ENCODE data around the gene SLC38A5. TPM values are rescaled to one million over a fixed set of nuclear protein-coding genes. Genes with fewer than 3 reads are reported as not detected.
A peak's percentile ranks its signal among the peaks of the same experiment; 100 is the strongest.
"Not testable (repeated sequence)": the region's sequence is repeated elsewhere in the genome, so short reads cannot be mapped to it uniquely, and the experiment has no call there.

The SLC38A5 gene
- 205 and 206 TPM in 2 replicates for total RNA-seq

DNA sequence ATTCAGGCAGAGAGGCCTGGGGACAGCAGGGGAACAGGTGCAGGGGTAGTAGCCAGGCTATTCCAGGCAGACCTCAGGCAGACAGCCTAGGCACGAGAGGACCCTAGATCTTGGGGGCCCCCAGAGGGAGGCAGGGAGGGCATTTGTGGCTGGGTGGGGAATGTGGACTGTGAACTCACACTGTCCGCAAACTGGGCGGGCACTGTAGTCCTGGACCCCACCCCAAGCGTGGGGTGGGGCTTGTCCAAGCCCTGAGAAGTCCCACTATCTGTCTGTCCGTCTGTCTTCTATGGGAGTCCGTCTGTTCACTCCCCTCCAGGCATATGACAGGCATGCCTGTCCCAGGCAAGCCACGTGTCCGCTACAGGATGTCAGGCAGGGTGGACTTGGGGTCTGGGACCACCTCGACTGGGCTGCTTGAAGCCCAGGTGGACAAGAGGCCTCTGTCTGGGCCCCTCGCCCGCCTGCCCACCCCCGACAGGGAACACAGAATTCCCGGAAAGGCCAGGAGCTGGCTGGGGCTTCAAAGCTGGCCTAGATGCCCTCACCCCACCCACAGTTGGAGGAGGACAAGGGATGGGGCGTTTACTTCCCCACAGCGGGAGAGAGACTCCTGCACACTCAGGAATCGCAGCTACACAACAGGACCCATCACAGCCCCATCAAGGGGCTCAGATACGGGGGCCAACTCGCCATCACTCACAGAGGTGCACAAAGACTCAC lies at the start of gene SLC38A5:
TSS of gene SLC38A5 (minus strand) at position 151 of the 723 bp plus-strand sequence. CDS start 2,336 bp downstream, outside the sequence.
- H3K9me3 Mint-ChIP-seq, result no peaks in the 10 kb centered on the region
- intact Hi-C loops (cut with micrococcal nuclease), result loop anchor here (10.0 kb wide), 1 partner anchor 815 kb away; the partner anchor contains the start of genes ELK1 and UXT
- peak within 1 kb of the TSS; percentile 91 for H3K27ac Mint-ChIP-seq
- no peak for DNase-seq (ENCODE audit: low spot score)
- peaks cover 19% of the 10 kb centered on the region for H3K4me1 Mint-ChIP-seq (ENCODE audit: low read depth)
- H3K27me3 Mint-ChIP-seq (ENCODE audit: insufficient read depth), result peaks cover 2% of the 10 kb centered on the region
- H3K36me3 Mint-ChIP-seq (ENCODE audit: low read depth), result peaks cover 16% of the 10 kb centered on the region
- peak within 1 kb of the TSS; percentile 97 for H3K4me3 Mint-ChIP-seq

DNA sequence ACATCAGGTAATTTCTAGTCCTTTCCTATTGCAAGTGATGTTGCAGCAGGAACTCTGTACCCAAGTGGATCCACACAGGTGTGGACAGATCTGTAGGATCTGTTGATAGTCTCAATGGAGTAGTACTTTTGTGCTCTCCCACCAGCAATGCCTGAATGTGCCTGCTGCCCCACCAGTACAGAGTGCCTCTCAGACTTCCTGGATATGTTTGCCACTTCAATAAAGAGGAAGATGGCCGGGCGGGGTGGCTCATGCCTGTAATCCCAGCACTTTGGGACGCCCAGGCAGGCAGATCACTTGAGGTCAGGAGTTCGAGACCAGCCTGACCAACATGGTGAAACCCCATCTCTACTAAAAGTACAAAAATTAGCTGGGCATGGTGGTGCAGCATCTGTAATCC lies 49.4 kb upstream of the SLC38A5 start:
- H3K9me3 Mint-ChIP-seq; intact Hi-C loops (cut with micrococcal nuclease); H3K4me3 Mint-ChIP-seq; DNase-seq (ENCODE audit: low spot score); H3K27me3 Mint-ChIP-seq (ENCODE audit: insufficient read depth): not testable (repeated sequence)
- H3K36me3 Mint-ChIP-seq (ENCODE audit: low read depth), result peaks cover 16% of the 10 kb centered on the region
- H3K27ac Mint-ChIP-seq, result peak overlapping the region; percentile 44
- H3K4me1 Mint-ChIP-seq (ENCODE audit: low read depth), result peaks cover 22% of the 10 kb centered on the region

DNA sequence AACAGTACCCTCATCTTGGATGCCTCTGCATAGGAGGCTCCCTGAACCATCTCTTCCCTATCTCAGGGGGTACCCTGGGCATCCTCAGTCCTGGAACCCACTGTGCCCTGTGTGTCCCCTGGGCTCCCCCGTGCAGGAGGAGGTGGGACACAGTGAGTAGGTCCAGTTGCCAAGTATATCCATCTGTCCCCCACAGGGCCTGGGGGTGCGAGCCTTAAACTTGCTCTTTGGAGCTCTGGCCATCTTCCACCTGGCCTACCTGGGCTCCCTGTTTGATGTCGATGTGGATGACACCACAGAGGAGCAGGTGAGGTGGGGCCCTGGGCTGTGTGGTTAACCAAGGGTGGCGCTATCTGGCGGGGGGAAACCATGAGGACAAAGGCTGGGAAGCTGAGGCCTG lies 46.9 kb upstream of the SLC38A5 start:
- H3K27me3 Mint-ChIP-seq (ENCODE audit: insufficient read depth), result no peaks in the 10 kb centered on the region
- H3K4me3 Mint-ChIP-seq, result no peak overlapping the region
- DNase-seq (ENCODE audit: low spot score), result no peak
- intact Hi-C loops (cut with micrococcal nuclease), result no loop called here
- H3K9me3 Mint-ChIP-seq, result no peaks in the 10 kb centered on the region
- peaks cover 18% of the 10 kb centered on the region for H3K4me1 Mint-ChIP-seq (ENCODE audit: low read depth)
- H3K36me3 Mint-ChIP-seq (ENCODE audit: low read depth), result peaks cover 12% of the 10 kb centered on the region
- no peak overlapping the region for H3K27ac Mint-ChIP-seq

DNA sequence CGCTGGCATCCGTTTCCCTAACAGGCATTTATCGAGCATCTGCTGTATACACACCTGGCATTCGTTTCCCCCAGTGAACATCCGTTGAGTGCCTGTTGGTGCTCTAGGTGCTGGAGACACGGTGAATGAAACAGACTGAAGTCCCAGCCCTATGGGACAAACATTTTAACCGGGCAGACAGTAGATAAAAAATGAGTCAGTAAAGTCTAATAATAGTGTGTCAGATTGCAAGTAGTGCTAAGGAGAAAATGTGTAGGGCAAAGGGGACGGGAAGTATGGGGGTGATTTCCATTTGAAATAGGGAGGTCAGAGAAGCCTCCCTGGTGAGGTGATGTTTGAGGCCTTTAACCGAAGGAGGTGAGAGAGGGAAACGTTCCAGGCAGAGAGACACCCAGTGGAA lies 46.2 kb upstream of the SLC38A5 start:
- Mint-ChIP-seq H3K27ac (no peak overlapping the region), H3K27me3 (ENCODE audit: insufficient read depth) (no peaks in the 10 kb centered on the region), H3K4me3 (no peak overlapping the region), H3K4me1 (ENCODE audit: low read depth) (peaks cover 19% of the 10 kb centered on the region), H3K36me3 (ENCODE audit: low read depth) (peaks cover 12% of the 10 kb centered on the region), H3K9me3 (no peaks in the 10 kb centered on the region)
- DNase-seq (ENCODE audit: low spot score), result no peak
- intact Hi-C loops (cut with micrococcal nuclease), result no loop called here

DNA sequence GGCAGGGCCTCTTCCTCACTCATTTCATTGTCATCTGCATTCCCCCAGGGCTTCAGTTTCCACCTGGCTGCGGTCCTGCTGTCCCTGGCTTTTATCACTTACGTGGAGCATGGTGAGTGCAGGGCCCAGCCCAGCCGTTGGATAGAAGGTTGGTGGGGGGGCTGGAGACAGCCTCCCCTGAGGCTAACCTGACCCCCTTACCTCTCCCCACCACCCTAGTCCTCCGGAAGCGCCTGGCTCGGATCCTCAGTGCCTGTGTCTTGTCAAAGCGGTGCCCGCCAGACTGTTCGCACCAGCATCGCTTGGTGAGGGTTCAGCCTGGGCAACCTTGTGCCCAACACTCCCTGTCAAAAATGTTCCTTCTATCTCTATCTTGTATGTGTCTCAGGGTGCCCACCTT lies 45.8 kb upstream of the SLC38A5 start:
- Mint-ChIP-seq H3K27me3 (ENCODE audit: insufficient read depth) (no peaks in the 10 kb centered on the region), H3K4me1 (ENCODE audit: low read depth) (peaks cover 19% of the 10 kb centered on the region), H3K27ac (no peak overlapping the region), H3K36me3 (ENCODE audit: low read depth) (peaks cover 14% of the 10 kb centered on the region), H3K4me3 (no peak overlapping the region), H3K9me3 (no peaks in the 10 kb centered on the region)
- intact Hi-C loops (cut with micrococcal nuclease), result no loop called here
- no peak for DNase-seq (ENCODE audit: low spot score)

DNA sequence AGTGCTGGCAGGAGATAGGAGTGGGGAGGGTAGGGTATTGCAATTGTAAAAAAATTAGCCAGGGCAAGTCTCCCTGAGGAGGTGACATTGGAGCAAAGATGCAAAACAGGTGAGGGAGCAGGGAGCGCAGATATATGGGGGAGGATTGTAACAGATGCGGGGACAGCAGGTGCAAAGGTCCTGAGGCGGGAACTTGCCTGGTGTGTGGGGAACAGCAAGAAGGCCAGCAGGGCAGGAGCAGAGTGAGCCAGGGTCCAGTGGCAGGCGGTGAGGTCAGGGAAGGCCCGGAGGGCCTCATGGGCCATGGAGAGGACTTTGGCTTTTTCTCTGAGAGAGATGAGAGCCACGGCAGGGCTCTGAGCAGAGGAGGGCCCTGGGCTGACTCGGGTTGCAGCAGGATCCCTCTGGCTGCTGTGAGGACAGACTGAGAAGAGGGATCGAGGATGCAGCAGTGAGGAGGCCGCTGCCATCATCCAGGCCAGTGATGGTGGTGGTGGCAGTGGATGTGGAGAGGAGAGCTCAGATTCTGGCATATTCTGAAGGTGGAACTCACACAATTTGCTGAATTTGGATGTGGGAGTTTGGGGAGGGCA lies 44.9 kb upstream of the SLC38A5 start:
- no peaks in the 10 kb centered on the region for H3K9me3 Mint-ChIP-seq
- no peak overlapping the region for H3K4me3 Mint-ChIP-seq
- no peak for DNase-seq (ENCODE audit: low spot score)
- peaks cover 14% of the 10 kb centered on the region for H3K36me3 Mint-ChIP-seq (ENCODE audit: low read depth)
- no peak overlapping the region for H3K27ac Mint-ChIP-seq
- H3K27me3 Mint-ChIP-seq (ENCODE audit: insufficient read depth), result no peaks in the 10 kb centered on the region
- intact Hi-C loops (cut with micrococcal nuclease), result no loop called here
- H3K4me1 Mint-ChIP-seq (ENCODE audit: low read depth), result peaks cover 19% of the 10 kb centered on the region

DNA sequence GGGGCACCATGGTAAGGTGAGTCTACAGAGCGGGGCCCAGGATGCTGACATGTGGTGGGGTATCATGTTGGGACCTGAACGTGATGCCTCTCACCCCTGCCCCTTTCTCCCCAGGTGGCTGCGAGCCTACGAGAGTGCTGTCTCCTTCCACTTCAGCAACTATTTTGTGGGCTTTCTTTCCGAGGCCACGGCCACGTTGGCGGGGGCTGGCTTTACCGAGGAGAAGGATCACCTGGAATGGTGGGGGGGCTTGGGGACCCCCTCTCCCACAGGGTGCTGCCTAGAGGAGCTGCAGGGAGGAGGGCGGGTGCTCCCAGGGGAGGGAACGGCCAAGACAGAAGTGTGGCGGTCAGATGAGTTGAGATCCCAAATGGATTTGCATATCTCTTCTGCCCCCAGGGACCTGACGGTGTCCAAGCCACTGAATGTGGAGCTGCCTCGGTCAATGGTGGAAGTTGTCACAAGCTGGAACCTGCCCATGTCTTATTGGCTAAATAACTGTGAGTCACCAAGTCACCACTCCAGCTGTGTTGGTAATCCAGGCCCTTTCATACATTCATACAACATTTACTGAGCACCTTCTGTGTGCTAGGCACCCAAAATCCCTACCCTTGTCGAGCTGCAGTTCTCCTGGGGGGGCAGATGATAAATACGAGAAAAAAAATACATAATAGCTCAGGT lies 44.2 kb upstream of the SLC38A5 start:
- H3K9me3 Mint-ChIP-seq, result no peaks in the 10 kb centered on the region
- H3K4me1 Mint-ChIP-seq (ENCODE audit: low read depth), result peaks cover 22% of the 10 kb centered on the region
- H3K4me3 Mint-ChIP-seq, result no peak overlapping the region
- intact Hi-C loops (cut with micrococcal nuclease), result no loop called here
- no peak for DNase-seq (ENCODE audit: low spot score)
- H3K27ac Mint-ChIP-seq, result no peak overlapping the region
- peaks cover 14% of the 10 kb centered on the region for H3K36me3 Mint-ChIP-seq (ENCODE audit: low read depth)
- H3K27me3 Mint-ChIP-seq (ENCODE audit: insufficient read depth), result no peaks in the 10 kb centered on the region

DNA sequence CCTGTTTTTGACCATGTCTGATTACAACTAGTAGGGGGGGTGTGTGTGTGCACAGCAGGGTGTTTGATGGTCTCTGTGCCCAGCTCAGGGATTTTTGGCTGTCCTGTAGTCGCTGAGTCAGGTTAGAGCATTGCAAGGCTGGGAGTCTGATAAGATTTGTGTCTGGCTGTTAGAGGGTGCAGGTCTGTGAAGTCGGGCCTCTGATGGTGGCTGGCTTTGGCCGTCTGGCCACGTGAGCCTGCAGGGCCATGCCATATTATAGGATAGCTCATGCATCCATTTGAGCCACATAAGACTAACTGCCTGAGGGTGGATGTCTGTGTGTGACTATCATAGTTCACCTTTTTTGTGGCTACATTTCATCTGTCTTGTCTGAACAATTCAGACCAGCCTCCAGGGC lies 43.6 kb upstream of the SLC38A5 start:
- Mint-ChIP-seq H3K9me3 (no peaks in the 10 kb centered on the region), H3K4me1 (ENCODE audit: low read depth) (peaks cover 21% of the 10 kb centered on the region), H3K27me3 (ENCODE audit: insufficient read depth) (no peaks in the 10 kb centered on the region), H3K4me3 (no peak overlapping the region), H3K27ac (no peak overlapping the region), H3K36me3 (ENCODE audit: low read depth) (peaks cover 13% of the 10 kb centered on the region)
- intact Hi-C loops (cut with micrococcal nuclease), result no loop called here
- DNase-seq (ENCODE audit: low spot score), result no peak

DNA sequence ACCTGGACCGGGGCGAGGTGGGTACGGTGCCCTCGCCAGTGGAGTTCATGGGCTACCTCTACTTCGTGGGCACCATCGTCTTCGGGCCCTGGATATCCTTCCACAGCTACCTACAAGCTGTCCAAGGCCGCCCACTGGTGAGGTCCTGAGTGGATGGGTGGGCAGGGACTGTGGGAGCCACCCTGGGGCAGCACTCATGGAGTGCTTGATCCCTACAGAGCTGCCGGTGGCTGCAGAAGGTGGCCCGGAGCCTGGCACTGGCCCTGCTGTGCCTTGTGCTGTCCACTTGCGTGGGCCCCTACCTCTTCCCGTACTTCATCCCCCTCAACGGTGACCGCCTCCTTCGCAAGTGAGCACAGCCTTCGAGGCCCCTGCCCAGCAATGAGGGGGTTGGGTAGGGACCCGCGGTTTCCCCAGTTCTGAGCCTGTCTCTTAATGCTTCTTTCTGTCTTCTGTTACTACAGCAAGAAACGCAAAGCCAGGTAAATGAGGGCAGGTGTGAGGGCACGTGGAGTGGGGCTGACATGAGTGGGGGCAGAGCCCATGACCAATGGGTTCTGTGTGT lies 42.4 kb upstream of the SLC38A5 start:
- no peaks in the 10 kb centered on the region for H3K9me3 Mint-ChIP-seq
- no peak overlapping the region for H3K27ac Mint-ChIP-seq
- intact Hi-C loops (cut with micrococcal nuclease), result no loop called here
- H3K27me3 Mint-ChIP-seq (ENCODE audit: insufficient read depth), result no peaks in the 10 kb centered on the region
- H3K4me3 Mint-ChIP-seq, result no peak overlapping the region
- DNase-seq (ENCODE audit: low spot score), result no peak
- peaks cover 21% of the 10 kb centered on the region for H3K4me1 Mint-ChIP-seq (ENCODE audit: low read depth)
- peaks cover 13% of the 10 kb centered on the region for H3K36me3 Mint-ChIP-seq (ENCODE audit: low read depth)

DNA sequence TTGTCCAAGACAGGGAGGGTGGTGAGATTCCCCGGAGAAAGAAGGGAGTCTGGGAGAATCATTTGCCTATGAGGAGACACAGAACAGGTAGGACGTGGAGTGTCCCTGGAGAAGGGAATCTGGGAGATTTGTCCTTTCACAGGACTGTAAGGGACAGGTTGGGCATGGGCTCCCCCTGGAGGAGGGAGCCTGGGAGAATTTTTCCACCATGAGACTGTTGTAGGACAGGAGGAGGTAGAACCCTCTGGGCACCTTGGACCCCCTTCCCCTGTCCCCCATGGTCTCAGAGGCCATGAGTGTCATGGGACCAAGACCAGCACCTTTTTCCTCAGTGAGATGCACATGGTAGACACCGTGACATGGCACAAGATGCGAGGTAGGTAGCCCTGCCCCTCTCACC lies 41.5 kb upstream of the SLC38A5 start:
- Mint-ChIP-seq H3K9me3 (no peaks in the 10 kb centered on the region), H3K4me1 (ENCODE audit: low read depth) (peaks cover 21% of the 10 kb centered on the region), H3K27ac (no peak overlapping the region), H3K27me3 (ENCODE audit: insufficient read depth) (no peaks in the 10 kb centered on the region), H3K36me3 (ENCODE audit: low read depth) (peaks cover 12% of the 10 kb centered on the region), H3K4me3 (no peak overlapping the region)
- DNase-seq (ENCODE audit: low spot score), result no peak
- intact Hi-C loops (cut with micrococcal nuclease), result no loop called here

DNA sequence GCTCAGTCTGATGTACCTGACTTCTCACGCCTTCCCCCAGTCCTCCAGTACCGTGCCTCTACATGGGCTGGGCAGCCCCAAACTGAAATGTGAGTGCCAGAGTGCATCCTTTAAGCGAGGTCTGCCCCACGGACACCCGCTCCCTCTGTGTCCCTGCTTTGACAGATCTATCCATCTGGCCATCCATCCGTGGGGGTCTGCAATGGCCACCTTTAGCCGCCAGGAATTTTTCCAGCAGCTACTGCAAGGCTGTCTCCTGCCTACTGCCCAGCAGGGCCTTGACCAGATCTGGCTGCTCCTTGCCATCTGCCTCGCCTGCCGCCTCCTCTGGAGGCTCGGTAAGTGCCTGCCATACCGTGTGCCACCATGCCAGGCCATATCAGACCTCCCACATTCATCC lies 39.6 kb upstream of the SLC38A5 start:
- intact Hi-C loops (cut with micrococcal nuclease), result loop anchor here (2.0 to 5.0 kb wide), 2 partner anchors 33 to 41 kb away; no protein-coding TSS in a partner anchor
- Mint-ChIP-seq H3K36me3 (ENCODE audit: low read depth) (peaks cover 4% of the 10 kb centered on the region), H3K4me1 (ENCODE audit: low read depth) (peaks cover 21% of the 10 kb centered on the region), H3K4me3 (peak overlapping the region; percentile 93), H3K27ac (peak overlapping the region; percentile 90), H3K27me3 (ENCODE audit: insufficient read depth) (no peaks in the 10 kb centered on the region), H3K9me3 (no peaks in the 10 kb centered on the region)
- no peak for DNase-seq (ENCODE audit: low spot score)

DNA sequence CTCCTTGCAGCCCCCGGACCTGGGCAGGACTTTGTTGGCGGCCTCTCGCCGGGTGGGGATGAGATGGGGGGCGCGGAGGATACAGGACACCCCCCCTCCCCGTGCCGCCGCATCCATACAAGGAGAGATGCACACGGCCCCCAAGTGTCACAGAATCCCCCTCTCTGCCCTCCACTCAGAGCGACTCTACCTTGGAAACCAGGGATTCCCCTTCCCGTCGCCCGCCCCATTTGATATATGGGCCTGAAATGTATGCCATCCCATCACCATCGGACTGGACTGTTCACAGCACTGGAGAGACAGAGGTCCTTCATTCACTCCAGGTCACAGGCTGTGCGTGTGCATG lies 39.2 kb upstream of the SLC38A5 start:
- Mint-ChIP-seq H3K27me3 (ENCODE audit: insufficient read depth) (no peaks in the 10 kb centered on the region), H3K4me3 (peak overlapping the region; percentile 93), H3K27ac (peak overlapping the region; percentile 90), H3K4me1 (ENCODE audit: low read depth) (peaks cover 21% of the 10 kb centered on the region), H3K36me3 (ENCODE audit: low read depth) (peaks cover 2% of the 10 kb centered on the region), H3K9me3 (no peaks in the 10 kb centered on the region)
- DNase-seq (ENCODE audit: low spot score), result no peak
- intact Hi-C loops (cut with micrococcal nuclease), result loop anchor here (2.0 to 5.0 kb wide), 2 partner anchors 33 to 40 kb away; no protein-coding TSS in a partner anchor

Data from activated T-helper 1 cell treated with anti-CD3 and anti-CD28 coated beads, Interleukin-12 subunit alpha, Interleukin-12 subunit beta, Interleukin-2, Interleukin-4 antibody, amounts not matched to agents 30 ng/mL and 10 ng/mL and 1 ng/mL, durations not matched to agents 14 hours and 24 hours and 36 hours (primary cell).